ENCODE data around the gene NTN1. TPM values are rescaled to one million over a fixed set of nuclear protein-coding genes. Genes with fewer than 3 reads are reported as not detected.

NTN1 gene
- total RNA-seq, 1 experiment from 2014 or later: 4.2 TPM

DNA sequence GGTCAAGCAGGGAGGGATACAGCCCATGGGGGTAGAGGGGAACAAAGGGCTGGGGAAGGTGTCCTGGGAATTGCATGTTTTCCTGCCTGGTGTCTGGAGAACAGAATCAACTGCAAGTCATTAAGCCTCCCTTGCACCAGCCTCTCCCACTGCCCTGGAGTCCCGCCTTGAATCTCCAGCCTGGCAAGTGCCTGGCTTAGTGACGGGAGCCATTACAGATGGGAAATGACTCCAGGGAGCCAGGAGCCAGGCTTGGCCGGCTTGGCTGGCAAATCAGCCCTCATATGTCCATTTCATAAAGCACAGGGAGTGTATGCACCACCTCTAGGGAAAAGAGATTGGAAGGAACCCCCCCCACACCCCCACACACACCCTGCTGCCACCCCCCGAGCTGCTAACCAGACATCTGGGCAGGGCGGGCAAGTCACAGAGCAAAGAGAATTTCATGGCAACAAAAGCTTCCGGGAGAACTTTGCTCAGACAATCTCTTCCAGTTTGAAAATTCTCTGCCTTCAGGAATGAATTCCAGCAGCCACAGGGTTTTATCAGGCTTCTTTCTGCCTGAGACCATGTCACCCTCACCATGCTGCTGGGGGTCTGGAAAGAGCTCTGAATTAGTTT is 127.7 kb downstream of the NTN1 start:
- Histone ChIP-seq H3K4me2 (ENCODE audit: low read length) (no peak overlapping the region), H3K27ac (ENCODE audit: low read depth, low read length) (no peak overlapping the region), H4K20me1 (ENCODE audit: insufficient read depth) (no peaks in the 10 kb centered on the region), H3K9ac (ENCODE audit: low read length) (no peak overlapping the region), H3K79me2 (ENCODE audit: insufficient read depth, low read length) (no peaks in the 10 kb centered on the region), H3K4me3 (replicated peaks in 1 of 2; ENCODE audit: low read depth in 1 of 2, low read length in 2 of 2) (no peak overlapping the region), H3K9me2 (ENCODE audit: insufficient read depth) (no peaks in the 10 kb centered on the region), H2AFZ (ENCODE audit: low read depth, low read length, poor library complexity, severe bottlenecking) (no peak overlapping the region), H3K9me3 (ENCODE audit: control insufficient read depth in 1 of 2, insufficient read depth in 1 of 2, low read depth in 1 of 2, low read length in 2 of 2) (no peaks in the 10 kb centered on the region), H3K36me3 (ENCODE audit: control insufficient read depth in 1 of 2, insufficient read depth in 2 of 2, low read length in 2 of 2) (no peaks in the 10 kb centered on the region), H3K27me3 (ENCODE audit: insufficient read depth, low read length) (no peaks in the 10 kb centered on the region), H3K4me1 (ENCODE audit: control insufficient read depth in 1 of 2, insufficient read depth in 2 of 2, low read length in 2 of 2) (no peaks in the 10 kb centered on the region)
- TF ChIP-seq SRF (IDR thresholded peaks at IDR 0.05; ENCODE audit: low read depth): no peak
- TF ChIP-seq ELF1 (IDR thresholded peaks at IDR 0.05; ENCODE audit: borderline replicate concordance, low read depth): no peak
- TF ChIP-seq, protein P1, sequence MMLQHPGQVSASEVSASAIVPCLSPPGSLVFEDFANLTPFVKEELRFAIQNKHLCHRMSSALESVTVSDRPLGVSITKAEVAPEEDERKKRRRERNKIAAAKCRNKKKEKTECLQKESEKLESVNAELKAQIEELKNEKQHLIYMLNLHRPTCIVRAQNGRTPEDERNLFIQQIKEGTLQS (IDR thresholded peaks at IDR 0.05): no peak
- no peak for TF ChIP-seq CEBPB (IDR thresholded peaks at IDR 0.05; ENCODE audit: low read depth)
- no peak for TF ChIP-seq CTCF (IDR thresholded peaks at IDR 0.05 in 2 of 3, conservative IDR thresholded peaks at IDR 0.05 in 1 of 3; ENCODE audit: borderline replicate concordance in 1 of 3, insufficient read depth in 1 of 3, low read depth in 2 of 3, low read length in 2 of 3)
- TF ChIP-seq SIN3A (IDR thresholded peaks at IDR 0.05; ENCODE audit: low read depth): no peak
- TF ChIP-seq, protein P2, sequence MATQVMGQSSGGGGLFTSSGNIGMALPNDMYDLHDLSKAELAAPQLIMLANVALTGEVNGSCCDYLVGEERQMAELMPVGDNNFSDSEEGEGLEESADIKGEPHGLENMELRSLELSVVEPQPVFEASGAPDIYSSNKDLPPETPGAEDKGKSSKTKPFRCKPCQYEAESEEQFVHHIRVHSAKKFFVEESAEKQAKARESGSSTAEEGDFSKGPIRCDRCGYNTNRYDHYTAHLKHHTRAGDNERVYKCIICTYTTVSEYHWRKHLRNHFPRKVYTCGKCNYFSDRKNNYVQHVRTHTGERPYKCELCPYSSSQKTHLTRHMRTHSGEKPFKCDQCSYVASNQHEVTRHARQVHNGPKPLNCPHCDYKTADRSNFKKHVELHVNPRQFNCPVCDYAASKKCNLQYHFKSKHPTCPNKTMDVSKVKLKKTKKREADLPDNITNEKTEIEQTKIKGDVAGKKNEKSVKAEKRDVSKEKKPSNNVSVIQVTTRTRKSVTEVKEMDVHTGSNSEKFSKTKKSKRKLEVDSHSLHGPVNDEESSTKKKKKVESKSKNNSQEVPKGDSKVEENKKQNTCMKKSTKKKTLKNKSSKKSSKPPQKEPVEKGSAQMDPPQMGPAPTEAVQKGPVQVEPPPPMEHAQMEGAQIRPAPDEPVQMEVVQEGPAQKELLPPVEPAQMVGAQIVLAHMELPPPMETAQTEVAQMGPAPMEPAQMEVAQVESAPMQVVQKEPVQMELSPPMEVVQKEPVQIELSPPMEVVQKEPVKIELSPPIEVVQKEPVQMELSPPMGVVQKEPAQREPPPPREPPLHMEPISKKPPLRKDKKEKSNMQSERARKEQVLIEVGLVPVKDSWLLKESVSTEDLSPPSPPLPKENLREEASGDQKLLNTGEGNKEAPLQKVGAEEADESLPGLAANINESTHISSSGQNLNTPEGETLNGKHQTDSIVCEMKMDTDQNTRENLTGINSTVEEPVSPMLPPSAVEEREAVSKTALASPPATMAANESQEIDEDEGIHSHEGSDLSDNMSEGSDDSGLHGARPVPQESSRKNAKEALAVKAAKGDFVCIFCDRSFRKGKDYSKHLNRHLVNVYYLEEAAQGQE (IDR thresholded peaks at IDR 0.05; ENCODE audit: low read depth): no peak
- TF ChIP-seq RAD21 (IDR thresholded peaks at IDR 0.05; ENCODE audit: low read depth): no peak
- no peak for TF ChIP-seq ZFX (IDR thresholded peaks at IDR 0.05)
- no peak for DNase-seq (ENCODE audit: low read depth, low spot score)
- ChIA-PET CTCF (no interaction called here), POLR2A (no interaction called here), RAD21 (ENCODE audit: low non-redundant PET in 1 of 2, low total read pairs in 2 of 2, uncharacterized antibody in 2 of 2, unreplicated experiment in 2 of 2) (no interaction called here)
- intact Hi-C loops (cut with micrococcal nuclease): no loop called here
- ATAC-seq: no peak
- no TSS peak for BruUV-seq (replicated peaks)

Data from HCT116 (cell line).